H1 (cell line): Measurements from ENCODE around the gene PRAME. TPM values are rescaled to one million over a fixed set of nuclear protein-coding genes. Genes with fewer than 3 reads are reported as not detected.

Source experiments
- CTCF ChIA-PET: fragments of 300-600 bp; sonication (Branson Sonifier 250); formaldehyde crosslinking; loops from one replicate; lab custom pipeline; 2021; ENCODE audit not compliant: partially characterized antibody; lab: Charles Lee
- POLR2A ChIA-PET: fragments of 300-600 bp; sonication (Branson Sonifier 250); formaldehyde crosslinking; loops from one replicate; lab custom pipeline; 2021; ENCODE audit warnings: inconsistent platforms; ENCODE audit not compliant: partially characterized antibody; lab: Charles Lee
- DNase-seq, 2 experiments: peaks; one replicate each; pipeline versions ENCODE4 v3.0.0 to v3.0.0-alpha.2; 2010 to 2022; ENCODE audit warnings: low spot score in 2 of 2, low read depth in 1 of 2, mixed read lengths in 1 of 2
- FAIRE-seq: peaks from 2 replicates; lab custom pipeline; 2011; peaks lifted over from hg19 to GRCh38; lab: Jason Lieb, UNC
- H2AFZ ChIP-seq: 2 replicates; pipeline ENCODE4 v1.8.1; 2012; ENCODE audit warnings: low read length, inconsistent platforms
- H2AK5ac ChIP-seq: 2 replicates; pipeline ENCODE4 v1.6.1; 2013; ENCODE audit warnings: low read depth, low read length
- H2BK120ac ChIP-seq: replicated peaks from 2 replicates; pipeline ENCODE3; 2013; ENCODE audit warnings: low read depth, low read length, inconsistent platforms
- H2BK12ac ChIP-seq: 2 replicates; pipeline ENCODE4 v1.6.1; 2013; ENCODE audit warnings: low read depth, low read length
- H2BK15ac ChIP-seq: 2 replicates; pipeline ENCODE4 v1.6.1; 2013; ENCODE audit warnings: low read length
- H2BK20ac ChIP-seq: 2 replicates; pipeline ENCODE4 v1.6.1; 2013; ENCODE audit warnings: low read length
- H2BK5ac ChIP-seq: 2 replicates; pipeline ENCODE4 v1.6.1; 2013; ENCODE audit warnings: low read depth, low read length
- H3K14ac ChIP-seq: 2 replicates; pipeline ENCODE4 v1.6.1; 2013; ENCODE audit warnings: inconsistent platforms; ENCODE audit not compliant: insufficient read length
- H3K18ac ChIP-seq: 2 replicates; pipeline ENCODE4 v1.6.1; 2013; ENCODE audit warnings: low read length; ENCODE audit errors: extremely low read depth
- H3K23ac ChIP-seq: 2 replicates; pipeline ENCODE4 v1.6.1; 2013; ENCODE audit warnings: inconsistent platforms; ENCODE audit not compliant: insufficient read length
- H3K23me2 ChIP-seq: 2 replicates; pipeline ENCODE4 v1.6.1; 2013; ENCODE audit warnings: low read depth, low read length
- H3K27ac ChIP-seq: 2 replicates; pipeline ENCODE4 v1.6.1; 2011; ENCODE audit warnings: low read depth, low read length, inconsistent platforms
- H3K27me3 ChIP-seq, 4 experiments: replicated peaks in 1 of 4; 1 replicate in 1 of 4; 2 replicates in 3 of 4; pipeline versions ENCODE4 v1.6.1 to v1.8.1; 2011 to 2013; ENCODE audit warnings: low read length in 3 of 4, mild to moderate bottlenecking in 3 of 4, inconsistent platforms in 2 of 4, mixed read lengths in 2 of 4, moderate library complexity in 1 of 4; ENCODE audit not compliant: control insufficient read depth in 3 of 4, insufficient read depth in 3 of 4; ENCODE audit errors: extremely low read depth in 1 of 4
- H3K36me3 ChIP-seq, 4 experiments: 2 replicates each; pipeline versions ENCODE4 v1.6.1 to v1.8.1; 2011 to 2013; ENCODE audit warnings: mild to moderate bottlenecking in 4 of 4, low read length in 3 of 4, moderate library complexity in 2 of 4, control low read depth in 1 of 4, inconsistent platforms in 1 of 4; ENCODE audit not compliant: insufficient read depth in 4 of 4, control insufficient read depth in 2 of 4
- H3K4ac ChIP-seq: replicated peaks from 2 replicates; pipeline ENCODE3; 2013; ENCODE audit warnings: low read length, low read depth, mixed read lengths, inconsistent platforms; ENCODE audit not compliant: insufficient read length
- H3K4me1 ChIP-seq, 4 experiments: replicated peaks in 1 of 4; 1 replicate in 1 of 4; 2 replicates in 3 of 4; pipeline versions ENCODE4 v1.6.1 to v1.8.1; 2011 to 2013; ENCODE audit warnings: low read length in 3 of 4, inconsistent platforms in 2 of 4, mixed read lengths in 1 of 4; ENCODE audit not compliant: insufficient read depth in 4 of 4, control insufficient read depth in 3 of 4
- H3K4me2 ChIP-seq, 2 experiments: 2 replicates each; pipeline versions ENCODE4 v1.6.1 to v1.8.1; 2011 to 2013; ENCODE audit warnings: low read depth in 2 of 2, low read length in 2 of 2, control low read depth in 1 of 2, inconsistent platforms in 1 of 2, mild to moderate bottlenecking in 1 of 2; ENCODE audit not compliant: insufficient read depth in 1 of 2
- H3K4me3 ChIP-seq, 4 experiments: fragments of 200-600, 300-600 bp in 1 of 4; sonication (generic), shearing (Covaris generic), sonication (Bioruptor Twin) in 1 of 4; 2 replicates each; pipeline versions ENCODE4 v1.5.1 to v1.8.1; 2011 to 2016; ENCODE audit warnings: low read length in 4 of 4, low read depth in 3 of 4, control low read depth in 2 of 4, inconsistent platforms in 2 of 4, mild to moderate bottlenecking in 2 of 4, mixed read lengths in 1 of 4, moderate library complexity in 1 of 4; ENCODE audit not compliant: insufficient read depth in 2 of 4; ENCODE audit errors: extremely low read depth in 1 of 4
- H3K56ac ChIP-seq: replicated peaks from 2 replicates; pipeline ENCODE3; 2013; ENCODE audit warnings: low read depth, mild to moderate bottlenecking, mixed read lengths, low read length, inconsistent platforms; ENCODE audit not compliant: insufficient read length
- H3K79me1 ChIP-seq: 2 replicates; pipeline ENCODE4 v1.6.1; 2013; ENCODE audit warnings: low read depth, low read length, control low read depth
- H3K79me2 ChIP-seq, 2 experiments: 2 replicates each; pipeline versions ENCODE4 v1.6.1 to v1.8.1; 2012 to 2013; ENCODE audit warnings: low read length in 2 of 2, mild to moderate bottlenecking in 2 of 2, inconsistent platforms in 1 of 2; ENCODE audit not compliant: insufficient read depth in 2 of 2, control insufficient read depth in 1 of 2
- H3K9ac ChIP-seq, 4 experiments: replicated peaks in 1 of 4; 1 replicate in 1 of 4; 2 replicates in 3 of 4; pipeline versions ENCODE4 v1.6.1 to v1.8.1; 2011 to 2013; ENCODE audit warnings: low read depth in 3 of 4, low read length in 3 of 4, control low read depth in 2 of 4, mild to moderate bottlenecking in 2 of 4, moderate library complexity in 2 of 4, inconsistent platforms in 1 of 4; ENCODE audit errors: extremely low read depth in 1 of 4
- H3K9me3 ChIP-seq, 2 experiments: 2 replicates each; pipeline versions ENCODE4 v1.6.1 to v1.8.1; 2012 to 2013; ENCODE audit warnings: mild to moderate bottlenecking in 2 of 2, moderate library complexity in 2 of 2, control low read depth in 1 of 2, inconsistent platforms in 1 of 2, low read depth in 1 of 2, low read length in 1 of 2, mixed read lengths in 1 of 2; ENCODE audit not compliant: insufficient read depth in 2 of 2
- H4K20me1 ChIP-seq, 2 experiments: replicated peaks in 1 of 2; 2 replicates each; pipeline versions ENCODE3 to v1.8.1; 2011 to 2013; ENCODE audit warnings: inconsistent platforms in 2 of 2, low read length in 2 of 2, mild to moderate bottlenecking in 1 of 2; ENCODE audit not compliant: insufficient read depth in 2 of 2, control insufficient read depth in 1 of 2
- H4K5ac ChIP-seq: 2 replicates; pipeline ENCODE4 v1.6.1; 2013; ENCODE audit warnings: low read length, low read depth, mixed read lengths, inconsistent platforms; ENCODE audit not compliant: insufficient read length
- H4K8ac ChIP-seq: 2 replicates; pipeline ENCODE4 v1.8.0; 2013; ENCODE audit warnings: mild to moderate bottlenecking, moderate library complexity, low read length, inconsistent platforms; ENCODE audit not compliant: insufficient read depth; ENCODE audit errors: extremely low read depth
- H4K91ac ChIP-seq: replicated peaks from 2 replicates; pipeline ENCODE3; 2013; ENCODE audit warnings: low read length, mixed read lengths, inconsistent platforms; ENCODE audit not compliant: insufficient read length
- GTF2F1 ChIP-seq: IDR thresholded peaks from 2 replicates; pipeline ENCODE4 v1.6.1; 2012; ENCODE audit warnings: low read depth, low read length, improper control_type of control experiment, borderline replicate concordance
- NANOG ChIP-seq: IDR thresholded peaks from 2 replicates; pipeline ENCODE4 v1.6.1; 2011; ENCODE audit warnings: low read length, low read depth, mild to moderate bottlenecking, inconsistent platforms; ENCODE audit not compliant: insufficient read depth, poor library complexity, severe bottlenecking
- WGBS, 2 experiments: shearing (Covaris generic) in 1 of 2; methylation state at CpG; one replicate each; pipeline versions ENCODE4 v1.1.6 to v1.1.7; 2013 to 2015; ENCODE audit warnings: low lambda C conversion rate in 2 of 2, mixed read lengths in 2 of 2, inconsistent platforms in 1 of 2, low coverage in 1 of 2, missing lambda C conversion rate in 1 of 2; ENCODE audit not compliant: insufficient replicate concordance in 2 of 2, insufficient coverage in 1 of 2, insufficient read length in 1 of 2; ENCODE audit errors: extremely low coverage in 1 of 2, missing lambda C conversion rate in 1 of 2; 5-methylcytosine and 5-hydroxymethylcytosine counted together
- polyA plus RNA-seq, 7 experiments: library from polyadenylated mRNA; depleted of rRNA in 3 of 7; stranded (reverse) in 5 of 7; unstranded in 2 of 7; fragments of >200 nt in 5 of 7; fragments of 200-250 nt in 2 of 7; gene quantifications; 1 replicate in 5 of 7; 2 replicates in 1 of 7; 4 replicates in 1 of 7; pipeline versions ENCODE4 v1.2.1 to v1.2.3, GENCODE V29; 2011 to 2013; ENCODE audit warnings: missing spikeins in 2 of 7, mixed read lengths in 2 of 7
- total RNA-seq: library from RNA; stranded (reverse); fragmentation: NEBNext Ultra II Directional; extraction: Animal tissue kit (Norgen Biotek cat#: 25700); gene quantifications from 2 replicates; pipeline ENCODE4 v1.2.1, GENCODE V29; 2021

The PRAME gene
- total and polyA plus RNA-seq, 2 of the 8 experiments (the other 6 are each of a cell fraction or from before 2014, with no cell fraction given) = 0.15 to 1.1 TPM

DNA sequence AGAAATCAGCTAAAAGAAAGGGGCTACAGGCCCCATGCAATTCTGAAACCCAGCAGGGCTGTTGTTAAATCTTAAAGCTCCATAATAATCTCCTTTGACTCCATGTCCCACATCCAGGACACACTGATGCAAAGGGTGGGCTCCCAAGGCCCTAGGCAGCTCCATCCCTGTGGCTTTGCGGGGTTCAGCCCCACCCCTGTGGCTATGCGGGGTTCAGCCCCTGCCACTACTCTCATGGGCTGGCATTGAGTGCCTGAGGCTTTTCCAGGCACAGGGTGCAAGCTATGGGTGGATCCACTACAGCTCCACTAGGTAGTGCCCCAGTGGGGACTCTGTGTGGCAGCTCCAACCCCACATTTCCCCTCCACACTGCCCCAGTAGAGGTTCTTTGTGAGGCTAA lies 30.3 kb downstream of the PRAME start:
- Histone ChIP-seq H3K79me2 (no peaks in the 10 kb centered on the region), H4K8ac (no peak overlapping the region), H2AFZ (no peak overlapping the region), H2BK15ac (no peak overlapping the region), H3K23me2 (no peaks in the 10 kb centered on the region), H3K4me3 (no peak overlapping the region), H3K23ac (no peak overlapping the region), H3K79me1 (no peaks in the 10 kb centered on the region), H3K4ac (no peak overlapping the region), H3K27me3 (peaks cover 7 to 21% (median 11%) of the 10 kb centered on the region in 4 experiments; a peak in 5 of 7 replicates), H3K4me1 (no peaks in the 10 kb centered on the region), H3K56ac (no peak overlapping the region), H2BK20ac (no peak overlapping the region), H2BK5ac (no peak overlapping the region), H3K36me3 (no peaks in the 10 kb centered on the region), H3K4me2 (no peak overlapping the region), H3K18ac (no peak overlapping the region), H3K14ac (no peak overlapping the region), H2BK12ac (no peak overlapping the region), H4K20me1 (no peaks in the 10 kb centered on the region), H4K5ac (no peak overlapping the region), H2BK120ac (no peak overlapping the region), H2AK5ac (no peak overlapping the region), H3K9me3 (peaks cover 3 to 12% of the 10 kb centered on the region in 2 experiments; a peak in 3 of 4 replicates), H4K91ac (no peak overlapping the region), H3K27ac (no peak overlapping the region), H3K9ac (no peak overlapping the region)
- CTCF ChIA-PET = interaction anchor here (1.2 kb wide), 1 partner anchor 66 kb away, joined by 3 read pairs; no protein-coding TSS in a partner anchor
- FAIRE-seq (no peak), DNase-seq (no peak)
- 75% methylated on average over 1 of the region's 2 CpGs; no CpG with 5 or more reads in 1 of the 2 experiments for WGBS, 2 experiments
- POLR2A ChIA-PET = no interaction called here
- no peak for TF ChIP-seq GTF2F1
- TF ChIP-seq NANOG = no peak
